AG09309 (cell line): ENCODE results near the gene MYBPC2.

Source experiments
- DNase-seq: peaks from one replicate; pipeline ENCODE4 v3.0.0-alpha.2; 2010; ENCODE audit warnings: low read depth
- H3K4me3 ChIP-seq: 2 replicates; pipeline ENCODE4 v1.5.1; 2011; ENCODE audit warnings: mild to moderate bottlenecking, low read depth, low read length, moderate library complexity; ENCODE audit not compliant: control insufficient read depth
- TF ChIP-seq, protein P1 (sequence below): IDR thresholded peaks from 2 replicates; pipeline ENCODE4 v1.5.1; 2011; ENCODE audit warnings: mild to moderate bottlenecking, low read depth, low read length, inconsistent platforms; ENCODE audit not compliant: insufficient read depth, control insufficient read depth; ENCODE audit errors: missing control alignments

The MYBPC2 gene

DNA sequence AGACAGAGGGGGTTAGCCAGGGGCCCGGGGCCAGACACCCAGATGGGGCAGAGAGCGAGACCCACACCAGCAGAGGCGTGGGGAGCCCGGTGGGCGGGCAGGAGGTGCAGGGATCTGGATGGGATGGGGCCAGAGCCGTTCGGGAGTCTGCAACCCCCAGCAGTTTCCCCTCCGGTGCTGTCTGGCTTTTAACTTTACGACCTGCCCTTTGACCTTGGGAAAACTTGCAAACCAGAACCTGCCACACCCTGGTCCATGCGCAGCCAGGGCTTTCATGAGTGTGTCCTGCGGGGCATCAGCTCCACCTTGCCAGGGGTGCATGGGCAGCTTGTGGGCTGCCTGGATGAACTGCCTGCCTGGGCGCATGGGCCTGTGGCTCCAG is 68.5 kb downstream of the MYBPC2 start:
- no peak overlapping the region for H3K4me3 ChIP-seq
- TF ChIP-seq, protein P1, sequence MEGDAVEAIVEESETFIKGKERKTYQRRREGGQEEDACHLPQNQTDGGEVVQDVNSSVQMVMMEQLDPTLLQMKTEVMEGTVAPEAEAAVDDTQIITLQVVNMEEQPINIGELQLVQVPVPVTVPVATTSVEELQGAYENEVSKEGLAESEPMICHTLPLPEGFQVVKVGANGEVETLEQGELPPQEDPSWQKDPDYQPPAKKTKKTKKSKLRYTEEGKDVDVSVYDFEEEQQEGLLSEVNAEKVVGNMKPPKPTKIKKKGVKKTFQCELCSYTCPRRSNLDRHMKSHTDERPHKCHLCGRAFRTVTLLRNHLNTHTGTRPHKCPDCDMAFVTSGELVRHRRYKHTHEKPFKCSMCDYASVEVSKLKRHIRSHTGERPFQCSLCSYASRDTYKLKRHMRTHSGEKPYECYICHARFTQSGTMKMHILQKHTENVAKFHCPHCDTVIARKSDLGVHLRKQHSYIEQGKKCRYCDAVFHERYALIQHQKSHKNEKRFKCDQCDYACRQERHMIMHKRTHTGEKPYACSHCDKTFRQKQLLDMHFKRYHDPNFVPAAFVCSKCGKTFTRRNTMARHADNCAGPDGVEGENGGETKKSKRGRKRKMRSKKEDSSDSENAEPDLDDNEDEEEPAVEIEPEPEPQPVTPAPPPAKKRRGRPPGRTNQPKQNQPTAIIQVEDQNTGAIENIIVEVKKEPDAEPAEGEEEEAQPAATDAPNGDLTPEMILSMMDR: no peak
- DNase-seq: no peak

DNA sequence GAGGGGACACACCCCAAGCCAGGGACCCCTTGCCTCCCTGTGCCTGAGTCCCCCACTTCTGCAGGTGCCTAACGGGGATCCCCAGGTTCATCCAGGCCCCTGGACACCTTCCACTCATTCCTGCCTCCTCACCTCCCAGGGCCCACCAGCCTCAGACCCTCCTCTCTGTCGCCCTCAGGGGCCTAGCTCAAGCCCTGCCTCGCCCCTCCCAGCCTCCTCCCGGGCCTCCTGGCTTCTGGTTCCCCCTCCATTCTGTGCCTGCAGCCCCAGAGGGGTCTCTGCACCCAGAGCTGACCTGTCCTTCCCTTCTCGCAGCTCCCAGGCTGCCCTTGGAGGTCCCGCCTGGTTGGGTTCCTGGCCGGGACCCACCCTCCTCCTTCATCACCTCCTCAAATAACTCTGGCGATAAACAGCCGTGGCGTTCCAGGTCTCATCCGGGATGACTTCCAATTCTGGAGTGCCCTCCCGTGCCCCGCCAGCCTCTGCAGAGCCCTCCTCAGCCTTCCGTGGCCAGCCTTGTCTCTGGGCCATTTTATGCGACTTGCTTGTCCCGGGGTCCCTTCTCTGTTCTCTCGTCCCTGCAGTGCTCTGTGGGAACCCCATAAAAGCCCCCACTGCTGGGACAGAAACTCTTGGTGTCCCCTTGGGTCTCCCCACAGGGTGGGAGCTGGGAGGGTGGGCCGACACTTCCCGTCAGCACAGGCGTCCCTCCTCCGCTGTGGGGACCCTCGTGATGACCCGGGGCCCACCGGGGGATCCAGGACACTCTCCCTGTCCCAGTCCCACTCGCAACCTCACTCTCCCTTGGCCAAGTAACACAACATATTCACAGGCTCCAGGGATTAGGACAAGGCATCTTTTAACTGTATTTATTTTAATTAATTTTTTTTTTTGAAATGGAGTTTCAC is 69.1 kb downstream of the MYBPC2 start:
- no peak for DNase-seq
- no peak overlapping the region for H3K4me3 ChIP-seq
- TF ChIP-seq, protein P1: no peak

DNA sequence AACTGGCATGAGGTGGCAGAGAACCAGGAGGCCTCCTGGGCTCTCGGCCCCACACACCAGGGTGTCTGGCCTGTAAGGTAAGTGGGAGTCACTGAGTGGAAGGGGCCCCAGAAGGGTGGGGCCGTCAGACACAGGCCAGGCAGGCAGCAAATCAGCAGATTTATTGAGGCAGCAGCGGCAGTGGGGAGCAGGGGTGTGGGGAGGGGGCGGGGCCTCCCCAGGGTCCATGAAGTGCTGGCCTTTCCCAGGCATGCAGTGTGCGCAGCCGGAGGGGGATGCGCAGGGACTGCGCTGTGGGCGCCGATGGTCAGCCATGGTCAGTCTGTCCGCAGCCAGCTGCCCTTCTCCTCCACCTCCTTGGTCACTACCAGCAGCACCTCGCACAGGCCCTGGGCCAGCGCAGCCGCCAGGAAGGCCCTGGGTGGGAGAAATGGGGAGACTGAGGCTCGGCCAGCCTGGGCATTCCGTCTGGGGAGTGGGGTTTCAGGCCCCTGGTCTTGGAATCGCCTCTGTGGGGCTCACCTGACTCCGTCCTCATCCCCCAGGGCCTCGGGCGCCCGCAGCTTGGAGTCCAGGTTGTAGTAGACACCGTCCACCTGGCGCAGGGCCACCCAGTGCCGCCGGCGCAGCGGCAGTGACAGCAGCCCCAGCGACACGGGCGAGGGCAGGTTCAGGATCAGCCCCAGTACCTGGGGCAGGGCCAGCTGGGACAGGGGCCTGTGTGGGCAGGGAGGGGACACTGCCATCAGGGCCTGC is 73.3 kb downstream of the MYBPC2 start:
- no peak for DNase-seq
- TF ChIP-seq, protein P1: no peak
- H3K4me3 ChIP-seq: no peak overlapping the region

DNA sequence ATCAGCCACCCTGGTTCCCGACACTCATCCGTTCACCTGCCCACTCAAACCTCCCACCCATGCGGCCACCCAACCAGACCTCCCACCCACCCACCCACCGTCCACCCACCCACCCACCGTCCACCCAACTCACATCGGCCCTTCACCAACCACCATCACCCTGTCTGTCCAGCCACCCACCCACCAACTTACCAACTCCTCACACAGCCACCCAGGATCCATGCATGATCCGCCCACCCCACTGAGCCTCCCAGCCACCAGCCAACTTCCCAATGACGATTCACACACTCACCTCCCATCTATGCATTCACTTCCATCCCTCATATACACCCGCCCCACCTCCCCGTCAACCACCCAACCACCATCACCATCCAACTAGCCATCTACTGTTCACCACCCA is 74.0 kb downstream of the MYBPC2 start:
- no peak for DNase-seq
- H3K4me3 ChIP-seq: no peak overlapping the region
- TF ChIP-seq, protein P1: no peak

DNA sequence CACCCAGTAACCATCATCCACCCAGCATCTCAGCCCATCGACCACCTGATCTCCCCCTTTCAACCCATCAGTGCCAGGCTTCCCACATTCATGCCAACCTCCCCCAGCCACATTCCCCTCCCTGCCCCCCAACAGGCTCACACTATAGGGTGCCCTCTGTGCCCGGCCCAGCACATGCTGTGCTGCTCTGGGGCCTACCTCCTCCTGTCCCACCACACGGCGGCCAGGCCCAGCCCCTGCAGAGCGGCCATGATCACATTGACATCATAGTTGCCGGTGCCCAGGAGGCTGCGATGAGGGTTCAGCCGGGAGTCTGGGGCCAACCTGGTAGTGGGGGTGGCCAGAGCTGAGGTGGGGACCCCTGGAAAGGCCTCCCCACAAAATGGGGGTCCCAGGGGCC is 74.7 kb downstream of the MYBPC2 start:
- TF ChIP-seq, protein P1: no peak
- H3K4me3 ChIP-seq: no peak overlapping the region
- DNase-seq: no peak

DNA sequence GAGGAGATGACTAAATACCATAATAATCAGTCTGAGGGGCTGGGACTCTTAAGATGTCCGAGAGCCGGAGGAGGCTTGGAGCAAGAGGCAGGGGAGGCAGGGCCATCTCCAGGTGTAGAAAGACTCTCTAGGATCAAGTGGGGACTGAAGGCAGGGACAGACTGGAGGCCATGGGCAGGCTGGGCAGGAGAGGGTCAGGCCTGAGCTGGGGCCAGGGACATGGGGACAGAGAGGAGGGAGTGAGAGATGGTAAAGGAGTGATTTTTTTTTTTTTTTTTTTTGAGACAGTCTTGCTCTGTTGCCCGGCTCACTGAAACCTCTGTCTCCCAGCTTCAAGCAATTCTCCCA is 76.1 kb downstream of the MYBPC2 start:
- H3K4me3 ChIP-seq: no peak overlapping the region
- TF ChIP-seq, protein P1: no peak
- DNase-seq: no peak
